OCI-LY1 (cell line): ENCODE results near the gene UGT1A5.

Source experiments
- H2AFZ ChIP-seq: fragments of 200-600 bp; sonication (generic), shearing (Covaris generic); 2 replicates; pipeline ENCODE4 v1.6.0; 2014; ENCODE audit warnings: antibody characterized with exemption, mild to moderate bottlenecking, low read length
- H3F3A ChIP-seq: fragments of 200-600 bp; sonication (generic), shearing (Covaris generic); 2 replicates; pipeline ENCODE4 v1.6.0; 2014; ENCODE audit warnings: mild to moderate bottlenecking, antibody characterized with exemption, low read length, moderate library complexity; ENCODE audit not compliant: insufficient read depth
- H3K27ac ChIP-seq: fragments of 200-600 bp; sonication (generic); 2 replicates; pipeline ENCODE4 v1.5.1; 2014; ENCODE audit warnings: low read length, mixed run types, mild to moderate bottlenecking, low read depth; ENCODE audit not compliant: poor library complexity, severe bottlenecking
- H3K27me3 ChIP-seq: fragments of 200-600 bp; sonication (generic); 2 replicates; pipeline ENCODE4 v1.6.0; 2014; ENCODE audit warnings: antibody characterized with exemption, mild to moderate bottlenecking, low read length, moderate library complexity; ENCODE audit not compliant: insufficient read depth
- H3K36me3 ChIP-seq: fragments of 200-600 bp; sonication (generic); 2 replicates; pipeline ENCODE4 v1.6.1; 2014; ENCODE audit warnings: mild to moderate bottlenecking, antibody characterized with exemption, low read length, moderate library complexity, mixed read lengths; ENCODE audit not compliant: insufficient read depth
- H3K4me1 ChIP-seq: fragments of 200-600 bp; sonication (generic); 2 replicates; pipeline ENCODE4 v1.5.1; 2014; ENCODE audit warnings: mild to moderate bottlenecking, low read length, moderate library complexity; ENCODE audit not compliant: insufficient read depth, severe bottlenecking
- H3K4me2 ChIP-seq: fragments of 200-600 bp; sonication (generic), shearing (Covaris generic); 2 replicates; pipeline ENCODE4 v1.6.1; 2014; ENCODE audit warnings: low read length
- H3K4me3 ChIP-seq: fragments of 200-600 bp; sonication (generic); 2 replicates; pipeline ENCODE4 v1.5.1; 2014; ENCODE audit warnings: low read length, low read depth, mild to moderate bottlenecking, mixed read lengths; ENCODE audit not compliant: poor library complexity, severe bottlenecking
- H3K79me2 ChIP-seq: fragments of 200-600 bp; shearing (Covaris generic); 2 replicates; pipeline ENCODE4 v1.6.1; 2016; ENCODE audit warnings: mixed run types, low read length, mixed read lengths; ENCODE audit not compliant: insufficient read depth
- H3K9ac ChIP-seq: fragments of 200-600 bp; sonication (generic), shearing (Covaris generic); 2 replicates; pipeline ENCODE4 v1.6.1; 2014; ENCODE audit warnings: mild to moderate bottlenecking, low read length, mixed read lengths
- H3K9me2 ChIP-seq: fragments of 200-600 bp; sonication (generic), shearing (Covaris generic); 2 replicates; pipeline ENCODE4 v1.6.1; 2014; ENCODE audit warnings: low read depth, mild to moderate bottlenecking, low read length, mixed read lengths
- H3K9me3 ChIP-seq: fragments of 200-600 bp; shearing (Covaris generic); 2 replicates; pipeline ENCODE4 v1.6.1; 2014; ENCODE audit warnings: low read length, mixed read lengths
- H4K20me1 ChIP-seq: fragments of 200-600 bp; sonication (generic), shearing (Covaris generic); 2 replicates; pipeline ENCODE4 v1.6.0; 2016; ENCODE audit warnings: mild to moderate bottlenecking, low read length; ENCODE audit not compliant: insufficient read depth
- EZH2 ChIP-seq: fragments of 200-600 bp; sonication (generic), shearing (Covaris generic); IDR thresholded peaks from 2 replicates; pipeline ENCODE4 v1.8.0; 2017; ENCODE audit warnings: borderline replicate concordance, mixed run types, mild to moderate bottlenecking, antibody characterized with exemption, low read length, moderate library complexity, mixed read lengths
- TF ChIP-seq, protein P1 (sequence below): fragments of 200-600 bp; sonication (generic), shearing (Covaris generic); IDR thresholded peaks from 2 replicates; pipeline ENCODE4 v1.5.1; 2017; ENCODE audit warnings: mild to moderate bottlenecking, antibody characterized with exemption, low read length, moderate library complexity, mixed read lengths

Gene UGT1A5

DNA sequence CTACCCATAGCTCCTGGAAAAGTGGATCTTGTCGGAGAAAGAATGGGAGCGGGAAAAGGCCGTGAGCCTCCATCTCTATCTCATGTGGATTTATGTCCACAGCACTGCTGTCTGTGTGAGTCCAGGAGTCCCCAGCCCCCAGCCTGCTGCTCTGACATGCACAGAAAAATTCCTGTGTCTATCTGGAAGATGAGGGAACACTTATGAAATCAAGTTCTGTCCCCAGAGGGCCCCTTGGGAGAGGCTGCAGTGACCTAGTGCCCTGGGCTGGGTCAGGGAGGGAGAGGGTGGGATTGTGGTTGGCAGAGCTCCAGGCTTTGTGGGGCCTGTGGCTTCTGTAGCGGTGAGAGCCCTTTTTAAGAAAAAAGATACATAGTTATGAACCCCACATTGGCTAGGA lies 104.1 kb downstream of the UGT1A5 start:
- Histone ChIP-seq H4K20me1 (no peaks in the 10 kb centered on the region), H3K27me3 (peaks cover 6% of the 10 kb centered on the region; the same call in 1 of the 2 replicates), H3K4me1 (no peaks in the 10 kb centered on the region), H3K79me2 (no peaks in the 10 kb centered on the region), H3K4me3 (no peak overlapping the region), H3K9me2 (no peaks in the 10 kb centered on the region), H3K27ac (no peak overlapping the region), H3K9ac (no peak overlapping the region), H3K36me3 (no peaks in the 10 kb centered on the region), H3F3A (no peaks in the 10 kb centered on the region), H3K9me3 (no peaks in the 10 kb centered on the region), H2AFZ (no peak overlapping the region), H3K4me2 (no peak overlapping the region)
- TF ChIP-seq, protein P1, sequence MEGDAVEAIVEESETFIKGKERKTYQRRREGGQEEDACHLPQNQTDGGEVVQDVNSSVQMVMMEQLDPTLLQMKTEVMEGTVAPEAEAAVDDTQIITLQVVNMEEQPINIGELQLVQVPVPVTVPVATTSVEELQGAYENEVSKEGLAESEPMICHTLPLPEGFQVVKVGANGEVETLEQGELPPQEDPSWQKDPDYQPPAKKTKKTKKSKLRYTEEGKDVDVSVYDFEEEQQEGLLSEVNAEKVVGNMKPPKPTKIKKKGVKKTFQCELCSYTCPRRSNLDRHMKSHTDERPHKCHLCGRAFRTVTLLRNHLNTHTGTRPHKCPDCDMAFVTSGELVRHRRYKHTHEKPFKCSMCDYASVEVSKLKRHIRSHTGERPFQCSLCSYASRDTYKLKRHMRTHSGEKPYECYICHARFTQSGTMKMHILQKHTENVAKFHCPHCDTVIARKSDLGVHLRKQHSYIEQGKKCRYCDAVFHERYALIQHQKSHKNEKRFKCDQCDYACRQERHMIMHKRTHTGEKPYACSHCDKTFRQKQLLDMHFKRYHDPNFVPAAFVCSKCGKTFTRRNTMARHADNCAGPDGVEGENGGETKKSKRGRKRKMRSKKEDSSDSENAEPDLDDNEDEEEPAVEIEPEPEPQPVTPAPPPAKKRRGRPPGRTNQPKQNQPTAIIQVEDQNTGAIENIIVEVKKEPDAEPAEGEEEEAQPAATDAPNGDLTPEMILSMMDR = no peak
- TF ChIP-seq EZH2 = no peak

DNA sequence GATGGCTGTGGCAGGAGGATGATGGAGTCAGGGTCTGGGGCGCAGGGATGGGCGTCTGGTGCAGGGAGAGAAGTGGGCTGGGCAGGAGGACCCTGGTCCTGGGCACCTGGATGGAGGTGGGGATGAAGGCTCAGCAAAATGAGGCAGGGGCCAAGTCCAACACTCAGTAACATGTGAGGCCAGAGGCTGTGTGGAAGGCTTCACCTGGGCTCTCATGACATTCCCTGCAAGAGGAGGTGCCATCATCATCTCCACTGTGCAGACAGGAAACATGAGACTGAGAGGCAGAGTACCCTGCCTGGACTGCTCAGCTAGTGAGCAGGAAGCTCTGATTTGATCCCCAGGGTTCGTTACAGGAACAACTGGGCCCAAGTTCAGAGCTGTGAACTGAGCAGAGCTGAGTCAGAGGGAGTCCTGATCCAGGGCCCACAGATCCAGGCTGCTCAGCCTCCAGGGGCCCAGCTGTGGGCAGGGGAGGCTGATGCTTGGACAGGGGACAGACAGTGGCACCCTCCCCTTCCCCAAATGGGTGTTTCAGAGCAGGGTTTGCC lies 104.7 kb downstream of the UGT1A5 start:
- Histone ChIP-seq H3K4me1 (no peaks in the 10 kb centered on the region), H3K4me3 (no peak overlapping the region), H3K79me2 (no peaks in the 10 kb centered on the region), H3K9me2 (no peaks in the 10 kb centered on the region), H4K20me1 (no peaks in the 10 kb centered on the region), H3F3A (no peaks in the 10 kb centered on the region), H3K36me3 (no peaks in the 10 kb centered on the region), H2AFZ (no peak overlapping the region), H3K27ac (no peak overlapping the region), H3K27me3 (peaks cover 9% of the 10 kb centered on the region; the same call in 1 of the 2 replicates), H3K4me2 (no peak overlapping the region), H3K9ac (no peak overlapping the region), H3K9me3 (no peaks in the 10 kb centered on the region)
- TF ChIP-seq, protein P1 = no peak
- no peak for TF ChIP-seq EZH2

DNA sequence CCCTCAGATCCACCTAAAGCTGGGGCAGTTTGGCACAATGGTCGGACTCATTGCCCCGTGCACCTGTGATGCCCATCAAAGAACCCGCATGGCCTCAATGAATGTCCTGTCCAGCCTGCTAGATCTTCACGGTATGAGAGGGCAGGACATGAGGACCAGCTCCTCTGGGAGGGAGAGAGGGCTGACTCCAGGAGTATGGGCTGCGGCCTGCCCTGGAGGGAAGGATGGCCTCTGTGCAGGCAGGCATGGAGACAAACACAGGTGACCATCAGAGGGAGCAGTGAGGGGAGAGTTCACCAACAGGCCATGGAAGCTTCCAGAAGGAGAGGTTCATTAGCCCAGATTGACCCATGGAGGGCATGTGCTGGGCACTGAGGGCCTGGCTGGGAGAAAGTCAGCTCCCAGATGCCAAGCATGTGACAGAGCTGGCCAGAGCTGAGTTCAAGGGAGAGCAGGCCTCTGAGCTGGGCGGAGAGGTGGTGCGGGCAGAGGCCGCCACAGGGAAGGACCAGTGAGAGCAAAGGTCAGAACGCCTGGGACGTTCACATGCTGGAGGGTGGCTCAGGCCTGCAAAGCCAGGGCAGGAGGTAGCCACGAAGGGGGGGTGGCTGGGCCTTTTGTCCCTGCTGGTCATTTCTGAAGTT lies 105.4 kb downstream of the UGT1A5 start:
- H3K9me2 ChIP-seq = no peaks in the 10 kb centered on the region
- H4K20me1 ChIP-seq = no peaks in the 10 kb centered on the region
- no peaks in the 10 kb centered on the region for H3K4me1 ChIP-seq
- H3K9me3 ChIP-seq = no peaks in the 10 kb centered on the region
- H3K4me3 ChIP-seq = no peak overlapping the region
- H3K27me3 ChIP-seq = peaks cover 9% of the 10 kb centered on the region; the same call in 1 of the 2 replicates
- no peak overlapping the region for H3K4me2 ChIP-seq
- no peak overlapping the region for H2AFZ ChIP-seq
- no peaks in the 10 kb centered on the region for H3K36me3 ChIP-seq
- no peak overlapping the region for H3K9ac ChIP-seq
- H3K79me2 ChIP-seq = no peaks in the 10 kb centered on the region
- no peaks in the 10 kb centered on the region for H3F3A ChIP-seq
- TF ChIP-seq EZH2 = no peak
- TF ChIP-seq, protein P1 = no peak
- no peak overlapping the region for H3K27ac ChIP-seq
